Esophagus muscularis mucosa (tissue), 4 donors: ENCODE results near the gene SLC1A1. TPM values are rescaled to one million over a fixed set of nuclear protein-coding genes. Genes with fewer than 3 reads are reported as not detected.

Experiments used
- DNase-seq: peaks from one replicate; pipeline ENCODE4 v3.0.0-alpha.2; 2017; ENCODE audit errors: extremely low spot score
- H3K27ac ChIP-seq, 4 donors: fragments of 200-600 bp; sonication (generic); replicated peaks in 1 of 4; 1 replicate in 3 of 4; 2 replicates in 1 of 4; pipeline ENCODE4 v1.5.1; 2016 to 2019; ENCODE audit warnings: mild to moderate bottlenecking in 1 of 4
- H3K27me3 ChIP-seq, 4 donors: fragments of 200-600 bp; sonication (generic); one replicate each; pipeline versions ENCODE4 v1.5.1 to v1.6.0; 2016 to 2019
- H3K36me3 ChIP-seq, 4 donors: fragments of 200-600 bp; sonication (generic); one replicate each; pipeline ENCODE4 v1.5.1; 2016 to 2019
- H3K4me1 ChIP-seq, 4 donors: fragments of 200-600 bp; sonication (generic); one replicate each; pipeline ENCODE4 v1.5.1; 2016 to 2019
- H3K4me3 ChIP-seq, 4 donors: fragments of 200-600 bp; sonication (generic); 1 replicate in 2 of 4; 2 replicates in 2 of 4; pipeline ENCODE4 v1.5.1; 2016 to 2019; ENCODE audit warnings: mild to moderate bottlenecking in 4 of 4, moderate library complexity in 1 of 4
- H3K9me3 ChIP-seq, 4 donors: fragments of 200-600 bp; sonication (generic); 1 replicate in 3 of 4; 2 replicates in 1 of 4; pipeline ENCODE4 v1.5.1; 2016 to 2019
- CTCF ChIP-seq, 3 experiments: fragments of 200-600 bp in 2 of 3; fragments of 450-650 bp in 1 of 3; sonication (generic) in 2 of 3; IDR thresholded peaks; one replicate each; pipeline ENCODE4 v1.5.1; 2017 to 2019; ENCODE audit warnings: antibody characterized with exemption in 3 of 3, mild to moderate bottlenecking in 2 of 3, moderate library complexity in 1 of 3
- EP300 ChIP-seq: sonication (generic); formaldehyde crosslinking; IDR thresholded peaks from one replicate; pipeline ENCODE4 v1.6.1; 2017; ENCODE audit warnings: antibody characterized with exemption
- POLR2A ChIP-seq: fragments of 450-650 bp; IDR thresholded peaks from one replicate; pipeline ENCODE4 v1.6.1; 2017; ENCODE audit warnings: antibody characterized with exemption, moderate library complexity, mild to moderate bottlenecking, low read depth
- POLR2AphosphoS5 ChIP-seq, 2 donors: sonication (generic); formaldehyde crosslinking; IDR thresholded peaks; one replicate each; pipeline ENCODE4 v1.6.1; 2017; ENCODE audit warnings: antibody characterized with exemption in 2 of 2
- WGBS: methylation state at CpG from one replicate; pipeline ENCODE4 v1.1.5; 2018; 5-methylcytosine and 5-hydroxymethylcytosine counted together
- intact Hi-C: fragments of 100-400 bp; cut with DNase I; formaldehyde crosslinking; loops from one replicate; pipeline ENCODE4 v1.15.1; 2023
- total RNA-seq, 4 donors: library from RNA; depleted of rRNA; stranded (reverse); fragments of >200 nt; gene quantifications; one replicate each; pipeline versions ENCODE4 v1.1.0 to v1.2.1, GENCODE V29; 2016

The SLC1A1 gene
- total RNA-seq, 4 donors from 2014 or later: 2.0 to 3.5 (median 2.1) TPM

GRCh38 chr9:4463824-4464223, 26.4 kb upstream of the SLC1A1 start:
- intact Hi-C loops: no loop called here
- 75% methylated on average over 3 of the region's 3 CpGs for WGBS

GRCh38 chr9:4464911-4465513, 25.3 kb upstream of the SLC1A1 start:
- Histone ChIP-seq H3K27ac (no peak overlapping the region), H3K27me3 (no peaks in the 10 kb centered on the region), H3K9me3 (no peaks in the 10 kb centered on the region), H3K4me1 (no peaks in the 10 kb centered on the region), H3K4me3 (no peak overlapping the region), H3K36me3 (no peaks in the 10 kb centered on the region)
- 83% methylated on average over 11 of the region's 11 CpGs for WGBS
- TF ChIP-seq CTCF (IDR thresholded peaks at IDR 0.05): no peak
- TF ChIP-seq POLR2A: no peak
- TF ChIP-seq POLR2AphosphoS5 (IDR thresholded peaks at IDR 0.05): no peak
- TF ChIP-seq EP300: no peak
- intact Hi-C loops: no loop called here
- no peak for DNase-seq

More at GRCh38 chr9:4463824-4464223, 26.4 kb upstream of the SLC1A1 start:
- Histone ChIP-seq H3K27ac (no peak overlapping the region), H3K9me3 (no peaks in the 10 kb centered on the region), H3K4me1 (no peaks in the 10 kb centered on the region), H3K36me3 (no peaks in the 10 kb centered on the region), H3K27me3 (no peaks in the 10 kb centered on the region), H3K4me3 (no peak overlapping the region)
- DNase-seq: no peak
- TF ChIP-seq POLR2A: no peak
- TF ChIP-seq EP300: no peak
- no peak for TF ChIP-seq POLR2AphosphoS5 (IDR thresholded peaks at IDR 0.05)
- TF ChIP-seq CTCF (IDR thresholded peaks at IDR 0.05): no peak

GRCh38 chr9:4465910-4466309, 24.4 kb upstream of the SLC1A1 start:
- 84% methylated on average over 2 of the region's 2 CpGs for WGBS
- Histone ChIP-seq H3K27ac (no peak overlapping the region), H3K27me3 (no peaks in the 10 kb centered on the region), H3K36me3 (no peaks in the 10 kb centered on the region), H3K9me3 (no peaks in the 10 kb centered on the region), H3K4me3 (no peak overlapping the region), H3K4me1 (no peaks in the 10 kb centered on the region)
- DNase-seq: no peak
- intact Hi-C loops: no loop called here
- TF ChIP-seq EP300: no peak
- TF ChIP-seq POLR2AphosphoS5 (IDR thresholded peaks at IDR 0.05): no peak
- TF ChIP-seq POLR2A: no peak
- TF ChIP-seq CTCF (IDR thresholded peaks at IDR 0.05): no peak

GRCh38 chr9:4475301-4475700, 15.0 kb upstream of the SLC1A1 start:
- intact Hi-C loops: no loop called here
- Histone ChIP-seq H3K27me3 (no peaks in the 10 kb centered on the region), H3K27ac (no peak overlapping the region), H3K9me3 (no peaks in the 10 kb centered on the region), H3K36me3 (no peaks in the 10 kb centered on the region), H3K4me3 (no peak overlapping the region), H3K4me1 (peaks cover 0 to 11% (median 9%) of the 10 kb centered on the region in 4 donors)
- WGBS: 13% methylated on average over 1 of the region's 1 CpG
- DNase-seq: no peak
- TF ChIP-seq CTCF (IDR thresholded peaks at IDR 0.05) (no peak), EP300 (no peak), POLR2AphosphoS5 (IDR thresholded peaks at IDR 0.05) (no peak), POLR2A (no peak)

- WGBS: 62% methylated on average over 2 of the region's 2 CpGs
- H3K9me3 ChIP-seq: no peaks in the 10 kb centered on the region
- H3K36me3 ChIP-seq: no peaks in the 10 kb centered on the region
- no peaks in the 10 kb centered on the region for H3K27me3 ChIP-seq
- TF ChIP-seq POLR2AphosphoS5 (IDR thresholded peaks at IDR 0.05) (no peak), CTCF (IDR thresholded peaks at IDR 0.05) (no peak), EP300 (no peak), POLR2A (no peak)
- intact Hi-C loops: loop anchor here (10.0 kb wide), 1 partner anchor 109 kb away; no protein-coding TSS in a partner anchor
- H3K27ac ChIP-seq: no peak overlapping the region
- DNase-seq: no peak
- H3K4me3 ChIP-seq: no peak overlapping the region
- H3K4me1 ChIP-seq: peaks cover 6 to 19% (median 14%) of the 10 kb centered on the region in 4 donors
Measured at GRCh38 chr9:4486176-4486575, 4.1 kb upstream of the SLC1A1 start.
